Measurements from ENCODE around the gene PRAC2.

Gene PRAC2

GRCh38 chr17:48720266-48721008 lies 2.5 kb upstream of the PRAC2 start:
- no peak for DNase-seq

GRCh38 chr17:48721009-48721402 lies 2.0 kb upstream of the PRAC2 start:
- DNase-seq, result no peak

- no peak for DNase-seq
Observed at GRCh38 chr17:48722201-48722907, 631 bp upstream of the PRAC2 start, which contains the start of gene PRAC1. Gene PRAC1, minus strand, starts transcription at chr17:48722518. Its CDS starts 126 bp downstream, at chr17:48722392.

- no peak for DNase-seq
Observed at GRCh38 chr17:48723423-48724250, 652 bp downstream of the PRAC2 start.

GRCh38 chr17:48724251-48725003 lies 1.4 kb downstream of the PRAC2 start:
- DNase-seq, result peak; percentile 77

- DNase-seq, result no peak
Observed at GRCh38 chr17:48725004-48725287, 2.0 kb downstream of the PRAC2 start.

- no peak for DNase-seq
Observed at GRCh38 chr17:48725288-48726064, 2.5 kb downstream of the PRAC2 start.

GRCh38 chr17:48726114-48726915 lies 3.3 kb downstream of the PRAC2 start:
- no peak for DNase-seq

GRCh38 chr17:48726916-48727286 lies 3.9 kb downstream of the PRAC2 start:
- DNase-seq, result no peak

GRCh38 chr17:48727415-48728175 lies 4.6 kb downstream of the PRAC2 start:
- DNase-seq, result no peak

GRCh38 chr17:48728232-48729231 lies 5.5 kb downstream of the PRAC2 start, which contains the start of gene HOXB13:
Gene HOXB13, minus strand, starts transcription at chr17:48728750. Its CDS starts 157 bp downstream, at chr17:48728593.
- no peak for DNase-seq

GRCh38 chr17:48729335-48730239 lies 6.6 kb downstream of the PRAC2 start:
- no peak for DNase-seq

- DNase-seq, result no peak
Observed at GRCh38 chr17:48730240-48730550, 7.2 kb downstream of the PRAC2 start.

GRCh38 chr17:48731355-48731754 lies 8.4 kb downstream of the PRAC2 start:
- DNase-seq, result no peak

GRCh38 chr17:48732688-48733629 lies 10.0 kb downstream of the PRAC2 start:
- no peak for DNase-seq

GRCh38 chr17:48733632-48734328 lies 10.8 kb downstream of the PRAC2 start:
- no peak for DNase-seq

Data from activated T-cell treated with anti-CD3 and anti-CD28 coated beads, Interleukin-2, amount 50 U/mL, for 1 hour (primary cell).